Glomerular endothelial cell (primary cell): ENCODE results near the gene RAB24. TPM values are rescaled to one million over a fixed set of nuclear protein-coding genes. Genes with fewer than 3 reads are reported as not detected.
A peak's percentile ranks its signal among the peaks of the same experiment; 100 is the strongest.
"Not testable (repeated sequence)": the region's sequence is repeated elsewhere in the genome, so short reads cannot be mapped to it uniquely, and the experiment has no call there.

Experiments used
- DNase-seq: peaks from one replicate; pipeline ENCODE4 v3.0.0-alpha.2; 2011; ENCODE audit warnings: low read depth, low spot score; ENCODE audit errors: extremely low read depth
- total RNA-seq: library from RNA; depleted of rRNA; stranded (reverse); fragments of >200 nt; gene quantifications from 2 replicates; pipeline ENCODE4 v1.2.3, GENCODE V29; 2015

RAB24 gene
- 30.8 and 36.8 TPM in 2 replicates for total RNA-seq

DNA sequence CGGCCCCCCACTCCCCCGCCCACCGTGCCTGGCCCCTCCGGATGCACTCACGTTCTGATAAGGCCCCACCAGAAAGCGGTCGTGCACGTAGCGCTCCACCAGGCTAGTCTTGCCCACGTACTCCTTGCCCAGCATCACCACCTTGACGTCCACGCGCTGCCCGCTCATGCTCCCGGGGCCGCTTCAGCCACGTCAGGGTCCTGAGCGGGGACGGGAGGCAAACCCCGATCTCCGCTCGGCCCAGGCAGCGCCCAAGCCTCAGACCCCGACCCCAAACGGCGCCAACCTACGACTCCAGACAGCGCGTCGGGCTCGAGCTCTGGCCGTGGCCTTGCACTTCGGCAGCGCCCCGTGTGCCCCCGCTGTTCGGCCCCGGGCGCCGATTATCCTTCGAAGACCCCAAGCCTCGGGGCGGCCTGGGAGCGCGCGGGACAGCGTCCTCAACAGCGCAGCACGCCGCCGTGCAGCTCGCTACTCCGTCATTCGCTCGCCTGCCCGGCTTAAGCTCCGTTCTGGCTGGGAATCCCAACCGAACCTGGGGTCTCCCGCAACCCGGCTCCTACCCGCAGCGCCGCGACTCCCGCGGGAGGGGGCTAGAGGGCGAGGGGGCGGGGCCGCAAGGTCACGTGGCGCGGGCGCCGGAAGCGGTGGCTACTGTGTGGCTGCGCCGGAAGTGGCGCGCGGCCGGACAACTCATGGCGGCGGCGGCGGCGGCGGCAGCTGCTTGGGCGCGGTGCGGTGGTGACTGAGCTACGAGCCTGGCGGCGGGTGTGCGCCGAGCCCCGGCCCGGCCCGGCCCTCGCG lies at the start of gene RAB24, which contains the start of gene PRELID1:
Gene RAB24, minus strand, starts transcription at position 599 of the 804 bp plus-strand sequence. Its CDS starts 431 bp downstream, at position 168.
Gene PRELID1, plus strand, starts transcription at position 679 of the 804 bp plus-strand sequence. CDS start 187 bp downstream, outside the sequence.
- DNase-seq = no peak

DNA sequence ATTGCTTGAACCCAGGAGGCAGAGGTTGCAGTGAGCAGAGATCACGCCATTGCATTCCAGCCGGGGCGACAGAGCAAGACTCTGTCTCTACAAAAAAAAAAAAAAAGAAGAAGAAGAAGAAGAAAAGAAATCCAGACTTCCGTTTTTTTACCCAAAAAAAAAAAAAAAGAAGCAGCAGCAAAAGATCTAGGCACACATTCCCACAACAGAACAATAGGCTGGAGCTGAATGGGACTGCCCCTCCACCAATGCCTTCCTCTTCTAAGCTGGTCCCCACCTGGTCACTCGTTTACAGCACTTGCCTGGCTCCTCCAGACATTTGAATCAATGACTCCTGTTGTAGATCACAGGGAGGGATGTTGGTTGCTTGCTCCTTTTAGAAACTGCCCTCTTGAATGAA lies 49.6 kb upstream of the RAB24 start:
- DNase-seq = no peak

DNA sequence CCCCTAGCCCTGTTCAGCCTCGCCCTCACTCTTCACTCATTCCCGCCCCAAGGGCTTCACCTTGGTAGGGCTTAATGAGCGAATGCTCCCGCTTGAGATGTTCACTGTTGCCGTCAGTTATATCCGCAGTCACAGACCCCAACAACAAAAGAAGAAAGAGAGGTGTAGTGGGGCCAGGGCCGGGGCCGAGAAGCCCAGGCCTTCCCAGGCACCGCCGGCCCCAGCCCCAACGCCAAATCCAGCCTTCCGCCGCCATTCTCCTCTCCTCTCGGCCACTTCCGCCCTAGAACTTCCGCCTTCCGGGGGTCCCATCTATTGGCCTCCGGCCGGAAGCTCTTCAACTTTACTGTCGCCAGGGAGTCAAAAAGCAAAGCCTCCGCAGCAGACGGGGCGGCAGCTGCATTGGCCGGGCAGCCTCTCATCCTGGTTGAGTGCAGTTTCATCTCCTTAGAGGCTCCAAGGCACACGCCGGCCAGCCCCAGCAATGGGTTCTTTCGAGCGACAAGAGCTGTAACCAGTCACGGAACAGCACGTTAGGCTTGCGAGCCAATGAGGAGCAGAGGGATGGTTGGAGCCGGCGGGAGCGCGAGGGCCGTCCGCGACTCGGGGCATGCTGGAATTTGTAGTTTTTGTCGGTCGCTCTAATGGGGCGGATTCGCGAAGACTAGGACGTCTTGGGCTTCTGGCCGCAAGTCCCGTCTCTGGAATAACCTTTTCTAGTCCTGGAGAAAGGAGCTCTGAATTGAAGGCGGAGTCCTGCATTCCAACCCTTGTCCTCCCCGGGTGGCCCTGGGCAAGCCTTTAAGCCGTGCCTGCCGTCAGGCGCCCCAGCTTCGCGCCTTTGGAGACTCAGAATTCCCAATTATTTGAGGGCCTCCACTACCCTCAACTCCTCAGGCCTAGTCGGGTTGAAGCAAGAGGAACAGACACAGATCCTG lies 48.1 kb upstream of the RAB24 start, which contains the start of gene LMAN2:
Gene LMAN2, minus strand, starts transcription at position 277 of the 938 bp plus-strand sequence. Its CDS starts 21 bp downstream, at position 256.
- DNase-seq = peak; percentile 81

DNA sequence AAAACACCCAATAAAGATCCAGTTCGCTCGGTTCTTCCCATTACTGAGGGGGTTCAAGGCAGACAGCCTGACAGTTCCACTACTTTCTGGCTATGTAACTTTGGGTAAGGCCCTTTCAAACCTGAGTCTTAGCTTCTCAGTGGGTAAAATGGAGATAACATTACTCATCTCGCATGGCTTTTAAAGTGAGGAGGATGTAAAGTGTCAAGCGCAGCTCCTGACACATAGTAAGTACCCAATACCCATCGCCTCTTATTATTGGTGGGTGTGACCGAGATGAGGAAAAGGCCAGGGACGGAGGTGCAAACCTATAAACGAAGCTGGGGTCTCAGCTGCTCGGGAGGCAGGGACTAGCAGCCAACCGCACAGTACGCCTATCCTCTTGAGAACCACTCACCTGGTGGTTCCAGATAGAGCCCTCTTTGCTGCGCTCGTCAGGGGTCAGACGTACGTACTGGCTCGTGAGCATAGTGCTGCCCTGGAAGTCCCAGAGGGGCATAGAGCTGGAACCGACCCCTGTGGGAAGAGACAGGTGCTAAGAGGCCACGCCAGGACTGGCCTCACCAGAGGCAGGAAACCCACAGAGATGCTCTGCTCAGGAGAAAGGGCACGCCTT lies 47.4 kb upstream of the RAB24 start:
- no peak for DNase-seq

GRCh38 chr5:177349762-177350161 lies 46.2 kb upstream of the RAB24 start:
- DNase-seq = no peak

DNA sequence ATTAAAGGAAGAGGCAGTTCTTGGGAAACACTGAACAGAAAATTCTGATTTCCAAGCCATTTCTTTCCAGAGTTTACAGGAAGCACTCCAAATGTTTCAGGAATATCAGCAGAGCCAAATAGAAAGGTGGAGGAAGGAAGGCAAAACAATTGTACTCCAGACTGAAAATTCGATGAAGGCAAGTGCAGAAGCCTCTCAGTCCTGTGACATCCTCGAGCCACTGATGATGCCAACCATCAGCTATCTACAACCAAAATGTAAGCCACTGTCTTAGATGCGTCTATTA lies 45.8 kb upstream of the RAB24 start:
- no peak for DNase-seq

DNA sequence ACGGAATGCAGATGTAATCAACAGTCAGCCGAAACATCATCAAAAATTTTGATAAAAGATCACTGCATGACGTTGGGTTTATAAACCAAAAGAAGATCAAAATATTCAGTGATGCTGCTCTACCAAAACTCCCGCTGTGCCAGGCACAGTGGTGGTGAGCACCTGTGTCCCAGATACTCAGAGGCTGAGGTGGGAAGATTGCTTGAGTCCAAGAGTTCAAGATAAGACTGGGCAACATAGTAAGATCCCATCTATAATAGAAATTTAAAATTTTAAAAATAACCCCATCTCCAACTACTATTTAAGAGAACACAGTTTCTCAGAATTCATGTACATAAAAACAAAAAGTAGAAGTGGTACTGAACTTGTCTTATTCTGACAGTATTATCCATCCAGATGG lies 44.2 kb upstream of the RAB24 start:
- DNase-seq = no peak

DNA sequence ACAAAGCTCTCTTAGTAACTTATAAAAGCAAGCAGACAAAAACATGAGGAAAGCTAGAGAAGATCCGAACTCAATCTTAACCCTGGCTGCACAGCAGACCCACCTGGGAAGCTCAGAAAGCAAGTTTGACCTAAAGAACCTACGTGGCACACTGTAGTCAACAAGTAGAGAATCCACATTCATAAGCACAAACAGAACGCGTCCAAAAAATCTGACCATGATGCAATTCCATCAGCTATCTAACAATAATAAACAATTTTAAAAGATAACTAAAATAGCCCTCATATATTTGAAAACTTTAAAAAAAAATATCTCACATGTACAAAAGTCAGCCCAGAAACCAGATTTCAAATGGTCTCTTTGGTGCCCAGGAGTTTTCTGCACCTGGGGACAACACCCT lies 43.3 kb upstream of the RAB24 start:
- no peak for DNase-seq

DNA sequence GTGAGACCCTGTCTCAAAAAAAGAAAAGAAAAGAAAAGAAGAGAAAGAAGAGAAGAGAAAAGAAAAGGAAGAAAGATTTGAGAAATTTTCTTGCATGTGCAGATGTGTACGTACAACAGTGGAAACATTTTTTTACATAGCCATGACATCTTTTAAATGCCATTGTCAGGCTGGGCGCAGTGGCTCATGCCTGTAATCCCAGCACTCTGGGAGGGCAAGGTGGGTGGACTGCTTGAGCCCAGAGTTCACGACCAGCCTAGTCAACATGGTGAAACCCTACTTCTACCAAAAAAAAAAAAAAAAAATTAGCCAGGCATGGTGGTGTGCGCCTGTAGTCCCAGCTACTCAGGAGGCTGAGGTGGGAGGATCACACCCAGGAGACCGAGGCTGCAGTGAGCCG lies 41.4 kb upstream of the RAB24 start:
- no peak for DNase-seq

GRCh38 chr5:177343777-177344176 lies 40.3 kb upstream of the RAB24 start:
- no peak for DNase-seq

DNA sequence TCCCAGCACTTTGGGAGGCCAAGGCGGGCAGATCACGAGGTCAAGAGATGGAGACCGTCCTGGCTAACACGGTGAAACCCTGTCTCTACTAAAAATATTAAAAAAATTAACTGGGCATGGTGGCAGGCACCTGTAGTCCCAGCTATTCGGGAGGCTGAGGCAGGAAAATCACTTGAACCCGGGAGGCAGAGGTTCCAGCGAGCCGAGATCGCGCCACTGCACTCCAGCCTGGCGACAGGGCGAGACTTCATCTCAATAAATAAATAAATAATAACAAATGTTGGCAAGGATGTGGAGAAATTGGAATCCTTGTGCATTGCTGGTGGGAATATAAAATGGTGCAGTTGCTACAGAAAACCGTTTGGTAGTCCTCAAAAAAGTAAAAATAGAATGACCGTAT lies 39.5 kb upstream of the RAB24 start:
- DNase-seq = not testable (repeated sequence)

DNA sequence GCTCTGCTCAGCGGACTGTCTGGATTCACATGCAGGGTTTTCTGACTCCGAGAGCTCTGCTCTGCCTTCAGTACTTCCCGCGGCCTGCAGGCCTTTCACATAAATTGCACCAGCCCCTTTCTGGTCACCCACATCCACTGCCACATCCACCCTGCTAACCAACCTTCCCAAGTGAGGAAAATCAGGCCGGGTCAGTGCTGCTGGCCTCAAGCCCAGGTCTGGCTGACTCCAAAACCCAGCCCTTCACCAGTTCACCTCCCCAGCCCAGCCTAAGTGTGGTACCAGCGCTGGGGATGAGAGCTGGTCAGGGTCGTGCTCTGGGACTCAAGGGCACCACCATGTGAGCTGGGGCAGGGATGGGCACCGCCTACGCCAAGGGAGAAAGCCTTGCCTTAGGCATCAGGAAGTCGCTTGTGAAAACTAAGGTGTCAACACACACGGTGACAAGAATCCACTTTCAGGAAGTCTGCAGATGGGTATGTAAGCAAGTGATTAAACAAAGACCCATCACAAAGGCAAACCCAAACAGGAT lies 35.7 kb upstream of the RAB24 start:
- DNase-seq = no peak

GRCh38 chr5:177338251-177339106 lies 35.0 kb upstream of the RAB24 start:
- DNase-seq = no peak

GRCh38 chr5:177336603-177337494 lies 33.3 kb upstream of the RAB24 start:
- DNase-seq = no peak

- no peak for DNase-seq
Measured at GRCh38 chr5:177336112-177336511, 32.6 kb upstream of the RAB24 start.

DNA sequence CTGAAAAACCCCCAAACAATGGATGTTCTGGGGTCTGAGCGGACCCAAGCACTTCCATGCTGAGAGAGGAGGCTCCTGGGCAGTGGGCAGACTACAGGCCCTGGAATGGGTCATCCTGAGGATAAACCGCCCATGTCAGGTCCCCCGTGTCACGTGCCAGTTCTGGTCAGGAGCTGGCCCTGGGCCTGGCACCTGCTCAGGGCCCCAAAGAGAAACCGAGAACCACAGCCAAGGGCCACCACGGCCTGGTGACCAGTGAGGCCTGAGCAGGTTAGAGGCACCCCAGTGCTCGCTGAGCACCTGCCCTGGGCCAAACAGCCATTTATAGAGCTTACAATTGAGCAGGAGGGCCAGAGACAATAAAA lies 32.2 kb upstream of the RAB24 start:
- DNase-seq = no peak

DNA sequence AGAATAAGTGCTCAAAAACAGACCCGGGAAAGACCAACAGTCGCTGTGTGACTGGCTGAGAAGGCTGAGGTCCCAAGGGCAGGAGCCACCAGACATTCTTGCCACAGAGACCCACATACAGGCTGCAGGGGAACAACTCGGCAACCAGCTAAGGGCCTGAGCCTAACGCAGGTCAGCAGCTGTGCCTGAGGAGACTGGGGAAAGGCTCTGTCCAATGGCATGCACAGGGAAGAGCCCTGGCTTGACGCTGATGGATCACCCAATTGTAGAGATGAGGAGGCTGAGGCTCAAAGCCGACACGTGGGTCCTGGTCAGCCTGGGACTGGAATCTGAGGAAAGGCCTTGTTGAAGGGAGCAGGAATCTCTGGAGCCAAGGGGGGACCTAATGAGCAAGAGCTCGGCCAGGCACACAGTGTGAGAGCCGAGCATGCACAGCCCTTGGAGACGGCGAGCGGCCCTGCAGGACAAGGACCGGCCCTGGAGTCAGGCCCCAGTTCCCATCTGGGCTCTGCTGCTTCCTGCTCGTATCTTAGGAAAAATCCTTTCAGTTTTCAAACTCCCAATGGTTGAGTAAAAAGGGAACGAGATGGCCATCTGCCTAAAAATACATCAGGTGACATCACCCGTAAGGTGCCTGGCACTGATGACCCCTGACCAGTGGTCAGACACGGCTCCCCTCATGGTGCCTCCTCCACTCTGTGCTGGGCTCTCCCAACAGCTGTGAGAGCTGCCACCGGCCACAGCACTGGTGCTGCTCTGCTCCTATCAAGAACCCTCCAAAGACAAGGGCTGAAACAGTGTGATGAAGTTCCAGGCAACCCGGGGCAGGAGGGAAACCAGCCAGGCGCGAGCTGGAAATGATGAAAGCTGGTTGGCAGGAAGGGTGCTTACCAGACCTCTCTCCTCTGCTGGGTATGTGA lies 31.5 kb upstream of the RAB24 start:
- DNase-seq = no peak

DNA sequence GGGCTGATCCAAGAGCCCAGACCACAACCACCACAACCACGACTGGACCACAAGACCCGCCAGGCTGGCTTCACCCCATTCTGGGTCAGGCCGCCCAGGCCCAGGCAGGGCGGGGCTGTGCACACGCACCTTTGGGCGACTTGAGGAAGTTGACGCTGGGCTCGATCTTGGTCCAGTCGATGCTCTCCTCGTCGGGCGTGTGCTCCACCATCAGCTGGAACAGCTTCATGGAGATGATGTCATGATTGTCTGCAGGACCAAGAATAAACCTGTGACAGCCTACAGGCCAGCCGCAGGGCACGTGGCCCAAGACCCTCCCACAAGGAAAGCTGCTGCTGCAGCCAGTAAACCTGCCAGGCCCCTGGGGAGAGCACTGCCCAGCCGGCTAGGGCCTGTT lies 30.6 kb upstream of the RAB24 start:
- no peak for DNase-seq
